Stimulated activated CD8-positive, alpha-beta memory T cell treated with anti-CD3 and anti-CD28 coated beads, Interleukin-4, amount 100 ng/mL, for 24 hours (primary cell): ENCODE results near the gene BCL2L1.

Experiments used
- DNase-seq: peaks from one replicate; pipeline ENCODE4 v3.0.0-alpha.2; 2020; ENCODE audit warnings: low read depth

Gene BCL2L1

GRCh38 chr20:31723319-31724078 lies 831 bp upstream of the BCL2L1 start:
- DNase-seq = peak; percentile 98

GRCh38 chr20:31723069-31723318 lies 326 bp upstream of the BCL2L1 start:
- DNase-seq = no peak

- DNase-seq = no peak
Observed at GRCh38 chr20:31721408-31722256, 1.0 kb downstream of the BCL2L1 start.

GRCh38 chr20:31720486-31721407 lies 1.9 kb downstream of the BCL2L1 start:
- DNase-seq = no peak

- DNase-seq = no peak
Observed at GRCh38 chr20:31719644-31720485, 2.8 kb downstream of the BCL2L1 start.

- no peak for DNase-seq
Observed at GRCh38 chr20:31718952-31719643, 3.6 kb downstream of the BCL2L1 start.

GRCh38 chr20:31717478-31718201 lies 5.0 kb downstream of the BCL2L1 start:
- no peak for DNase-seq

- DNase-seq = no peak
Observed at GRCh38 chr20:31716818-31717477, 5.7 kb downstream of the BCL2L1 start.

GRCh38 chr20:31716351-31716750 lies 6.3 kb downstream of the BCL2L1 start:
- DNase-seq = no peak

GRCh38 chr20:31715766-31716165 lies 6.9 kb downstream of the BCL2L1 start:
- DNase-seq = no peak

- DNase-seq = no peak
Observed at GRCh38 chr20:31713312-31714273, 9.1 kb downstream of the BCL2L1 start.

GRCh38 chr20:31712564-31713311 lies 9.9 kb downstream of the BCL2L1 start:
- no peak for DNase-seq

GRCh38 chr20:31712112-31712553 lies 10.5 kb downstream of the BCL2L1 start:
- DNase-seq = no peak

- DNase-seq = no peak
Observed at GRCh38 chr20:31711179-31712111, 11.2 kb downstream of the BCL2L1 start.

GRCh38 chr20:31710423-31711108 lies 12.1 kb downstream of the BCL2L1 start:
- no peak for DNase-seq

- DNase-seq = no peak
Observed at GRCh38 chr20:31709939-31710338, 12.7 kb downstream of the BCL2L1 start.
